Neural cell (in vitro differentiated cells): Measurements from ENCODE around the gene FAM234A. TPM values are rescaled to one million over a fixed set of nuclear protein-coding genes. Genes with fewer than 3 reads are reported as not detected.
"Not testable (repeated sequence)": the region's sequence is repeated elsewhere in the genome, so short reads cannot be mapped to it uniquely, and the experiment has no call there.

Source experiments
- H2AFZ ChIP-seq: fragments of 200-600, 300-800 bp; sonication (generic), shearing (Covaris generic); 2 replicates; pipeline ENCODE4 v1.6.0; 2014; ENCODE audit warnings: low read depth, mild to moderate bottlenecking, antibody characterized with exemption, low read length, moderate library complexity
- H3F3A ChIP-seq: fragments of 200-600 bp; shearing (Covaris generic); 2 replicates; pipeline ENCODE4 v1.6.1; 2016; ENCODE audit warnings: mild to moderate bottlenecking, moderate library complexity, mixed read lengths, antibody characterized with exemption, low read length; ENCODE audit not compliant: insufficient read depth, poor library complexity, severe bottlenecking
- H3K27ac ChIP-seq: fragments of 200-600, 300-800 bp; sonication (generic), shearing (Covaris generic); 2 replicates; pipeline ENCODE4 v1.5.1; 2014; ENCODE audit warnings: mild to moderate bottlenecking, low read length, moderate library complexity
- H3K27me3 ChIP-seq: fragments of 300-800, 200-600 bp; sonication (generic), shearing (Covaris generic); 2 replicates; pipeline ENCODE4 v1.6.0; 2014; ENCODE audit warnings: mild to moderate bottlenecking, low read depth, low read length, moderate library complexity; ENCODE audit not compliant: insufficient read depth
- H3K36me3 ChIP-seq: fragments of 300-800, 200-600 bp; sonication (generic), shearing (Covaris generic); 2 replicates; pipeline ENCODE4 v1.5.1; 2014; ENCODE audit warnings: mild to moderate bottlenecking, antibody characterized with exemption, low read length, moderate library complexity; ENCODE audit not compliant: insufficient read depth
- H3K4me2 ChIP-seq: fragments of 300-800, 200-600 bp; sonication (generic), shearing (Covaris generic); 2 replicates; pipeline ENCODE4 v1.6.0; 2014; ENCODE audit warnings: mild to moderate bottlenecking, low read length
- H3K4me3 ChIP-seq: fragments of 300-800, 200-600 bp; sonication (generic), shearing (Covaris generic); 2 replicates; pipeline ENCODE4 v1.5.1; 2014; ENCODE audit warnings: mild to moderate bottlenecking, low read length, moderate library complexity
- H3K79me2 ChIP-seq: fragments of 200-600 bp; shearing (Covaris generic); replicated peaks from 2 replicates; pipeline ENCODE4 v1.6.0; 2014; ENCODE audit warnings: mild to moderate bottlenecking, low read length, moderate library complexity; ENCODE audit not compliant: insufficient read depth
- H3K9ac ChIP-seq: fragments of 300-800, 200-600 bp; sonication (generic), shearing (Covaris generic); 2 replicates; pipeline ENCODE4 v1.6.1; 2016; ENCODE audit warnings: mild to moderate bottlenecking, low read length, mixed read lengths
- H3K9me2 ChIP-seq: fragments of 200-600 bp; shearing (Covaris generic); 2 replicates; pipeline ENCODE4 v1.6.1; 2016; ENCODE audit warnings: mild to moderate bottlenecking, low read length, mixed read lengths; ENCODE audit not compliant: insufficient read depth
- H3K9me3 ChIP-seq: fragments of 200-600, 300-800 bp; sonication (generic), shearing (Covaris generic); 2 replicates; pipeline ENCODE4 v1.6.1; 2016; ENCODE audit warnings: mild to moderate bottlenecking, mixed run types, low read length, moderate library complexity, mixed read lengths
- H4K20me1 ChIP-seq: fragments of 200-600 bp; shearing (Covaris generic); 2 replicates; pipeline ENCODE4 v1.6.1; 2016; ENCODE audit warnings: mild to moderate bottlenecking, mixed run types; ENCODE audit not compliant: insufficient read depth
- EP300 ChIP-seq: fragments of 450-650 bp; conservative IDR thresholded peaks from 2 replicates; pipeline ENCODE4 v1.6.1; 2014; ENCODE audit warnings: antibody characterized with exemption, mild to moderate bottlenecking, moderate library complexity; ENCODE audit not compliant: poor library complexity, severe bottlenecking
- EZH2 ChIP-seq: fragments of 200-600, 300-800 bp; shearing (Covaris generic), sonication (generic); IDR thresholded peaks from 2 replicates; pipeline ENCODE4 v1.6.1; 2014; ENCODE audit warnings: antibody characterized with exemption, low read length, borderline replicate concordance, mild to moderate bottlenecking; ENCODE audit not compliant: insufficient read depth, poor library complexity, severe bottlenecking
- MXI1 ChIP-seq: fragments of 450-650 bp; conservative IDR thresholded peaks from 2 replicates; pipeline ENCODE4 v1.6.1; 2014; ENCODE audit warnings: antibody characterized with exemption, mild to moderate bottlenecking; ENCODE audit not compliant: poor library complexity, severe bottlenecking
- POLR2AphosphoS5 ChIP-seq: IDR thresholded peaks from 2 replicates; pipeline ENCODE4 v1.6.1; 2012
- RAD21 ChIP-seq: fragments of 450-650 bp; conservative IDR thresholded peaks from 2 replicates; pipeline ENCODE4 v1.6.1; 2014; ENCODE audit warnings: antibody characterized with exemption, mild to moderate bottlenecking, moderate library complexity
- REST ChIP-seq: IDR thresholded peaks from 2 replicates; pipeline ENCODE4 v1.6.1; 2012; ENCODE audit warnings: borderline replicate concordance
- SMC3 ChIP-seq: fragments of 450-650 bp; conservative IDR thresholded peaks from 2 replicates; pipeline ENCODE4 v1.6.1; 2014; ENCODE audit warnings: antibody characterized with exemption, mild to moderate bottlenecking, moderate library complexity; ENCODE audit not compliant: poor library complexity
- TAF1 ChIP-seq: IDR thresholded peaks from 2 replicates; pipeline ENCODE4 v1.6.1; 2012; ENCODE audit warnings: low read depth
- polyA plus RNA-seq: library from polyadenylated mRNA; depleted of rRNA; stranded (reverse); fragments of >200 nt; gene quantifications from 2 replicates; pipeline ENCODE4 v1.2.3, GENCODE V29; 2014
- TF ChIP-seq, protein P1 (sequence below): fragments of 450-650 bp; IDR thresholded peaks from 2 replicates; pipeline ENCODE4 v1.5.1; 2014; ENCODE audit warnings: antibody characterized with exemption, mild to moderate bottlenecking, moderate library complexity; ENCODE audit not compliant: poor library complexity, severe bottlenecking

FAM234A gene
- polyA plus RNA-seq, 1 donor from 2014 or later: 29.9 TPM

GRCh38 chr16:265002-265529, 30.4 kb downstream of the FAM234A start:
- Histone ChIP-seq H3K79me2 (no peaks in the 10 kb centered on the region), H3K27ac (no peak overlapping the region), H3F3A (no peaks in the 10 kb centered on the region), H2AFZ (no peak overlapping the region), H3K4me3 (no peak overlapping the region), H3K27me3 (no peaks in the 10 kb centered on the region), H3K9me2 (no peaks in the 10 kb centered on the region), H3K36me3 (no peaks in the 10 kb centered on the region), H3K9me3 (no peaks in the 10 kb centered on the region), H3K4me2 (no peak overlapping the region), H3K9ac (no peak overlapping the region), H4K20me1 (no peaks in the 10 kb centered on the region)
- TF ChIP-seq EP300 (no peak), MXI1 (no peak), SMC3 (no peak), POLR2AphosphoS5 (no peak)
- TF ChIP-seq, protein P1, sequence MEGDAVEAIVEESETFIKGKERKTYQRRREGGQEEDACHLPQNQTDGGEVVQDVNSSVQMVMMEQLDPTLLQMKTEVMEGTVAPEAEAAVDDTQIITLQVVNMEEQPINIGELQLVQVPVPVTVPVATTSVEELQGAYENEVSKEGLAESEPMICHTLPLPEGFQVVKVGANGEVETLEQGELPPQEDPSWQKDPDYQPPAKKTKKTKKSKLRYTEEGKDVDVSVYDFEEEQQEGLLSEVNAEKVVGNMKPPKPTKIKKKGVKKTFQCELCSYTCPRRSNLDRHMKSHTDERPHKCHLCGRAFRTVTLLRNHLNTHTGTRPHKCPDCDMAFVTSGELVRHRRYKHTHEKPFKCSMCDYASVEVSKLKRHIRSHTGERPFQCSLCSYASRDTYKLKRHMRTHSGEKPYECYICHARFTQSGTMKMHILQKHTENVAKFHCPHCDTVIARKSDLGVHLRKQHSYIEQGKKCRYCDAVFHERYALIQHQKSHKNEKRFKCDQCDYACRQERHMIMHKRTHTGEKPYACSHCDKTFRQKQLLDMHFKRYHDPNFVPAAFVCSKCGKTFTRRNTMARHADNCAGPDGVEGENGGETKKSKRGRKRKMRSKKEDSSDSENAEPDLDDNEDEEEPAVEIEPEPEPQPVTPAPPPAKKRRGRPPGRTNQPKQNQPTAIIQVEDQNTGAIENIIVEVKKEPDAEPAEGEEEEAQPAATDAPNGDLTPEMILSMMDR: no peak

DNA sequence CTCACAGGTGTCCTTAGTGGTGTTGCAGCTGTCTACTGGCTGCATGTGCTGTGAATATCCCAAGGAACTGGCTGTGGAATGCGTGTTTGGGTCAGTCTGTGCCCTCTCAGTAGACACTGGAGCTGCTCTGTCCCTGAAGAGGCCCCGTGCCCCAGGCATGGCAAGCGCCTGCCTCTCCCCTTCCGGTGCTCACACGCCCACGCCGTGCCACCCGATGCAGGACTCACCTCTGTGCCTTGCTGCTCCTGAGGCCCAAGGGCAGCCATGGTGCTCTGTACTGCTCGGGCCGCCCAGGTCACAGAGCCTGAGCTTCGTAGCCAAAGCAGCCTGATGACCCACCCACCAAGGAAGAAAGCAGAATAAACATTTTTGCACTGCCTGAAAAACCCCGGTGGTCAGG, 31.1 kb downstream of the FAM234A start:
- H3K9me3 ChIP-seq: no peaks in the 10 kb centered on the region
- H3K4me2 ChIP-seq: no peak overlapping the region
- no peaks in the 10 kb centered on the region for H4K20me1 ChIP-seq
- no peaks in the 10 kb centered on the region for H3K36me3 ChIP-seq
- no peak overlapping the region for H3K27ac ChIP-seq
- no peak for TF ChIP-seq POLR2AphosphoS5
- no peak for TF ChIP-seq MXI1
- no peak overlapping the region for H3K9ac ChIP-seq
- no peaks in the 10 kb centered on the region for H3K27me3 ChIP-seq
- H3K4me3 ChIP-seq: no peak overlapping the region
- H2AFZ ChIP-seq: no peak overlapping the region
- no peaks in the 10 kb centered on the region for H3K9me2 ChIP-seq
- no peaks in the 10 kb centered on the region for H3K79me2 ChIP-seq
- no peaks in the 10 kb centered on the region for H3F3A ChIP-seq

DNA sequence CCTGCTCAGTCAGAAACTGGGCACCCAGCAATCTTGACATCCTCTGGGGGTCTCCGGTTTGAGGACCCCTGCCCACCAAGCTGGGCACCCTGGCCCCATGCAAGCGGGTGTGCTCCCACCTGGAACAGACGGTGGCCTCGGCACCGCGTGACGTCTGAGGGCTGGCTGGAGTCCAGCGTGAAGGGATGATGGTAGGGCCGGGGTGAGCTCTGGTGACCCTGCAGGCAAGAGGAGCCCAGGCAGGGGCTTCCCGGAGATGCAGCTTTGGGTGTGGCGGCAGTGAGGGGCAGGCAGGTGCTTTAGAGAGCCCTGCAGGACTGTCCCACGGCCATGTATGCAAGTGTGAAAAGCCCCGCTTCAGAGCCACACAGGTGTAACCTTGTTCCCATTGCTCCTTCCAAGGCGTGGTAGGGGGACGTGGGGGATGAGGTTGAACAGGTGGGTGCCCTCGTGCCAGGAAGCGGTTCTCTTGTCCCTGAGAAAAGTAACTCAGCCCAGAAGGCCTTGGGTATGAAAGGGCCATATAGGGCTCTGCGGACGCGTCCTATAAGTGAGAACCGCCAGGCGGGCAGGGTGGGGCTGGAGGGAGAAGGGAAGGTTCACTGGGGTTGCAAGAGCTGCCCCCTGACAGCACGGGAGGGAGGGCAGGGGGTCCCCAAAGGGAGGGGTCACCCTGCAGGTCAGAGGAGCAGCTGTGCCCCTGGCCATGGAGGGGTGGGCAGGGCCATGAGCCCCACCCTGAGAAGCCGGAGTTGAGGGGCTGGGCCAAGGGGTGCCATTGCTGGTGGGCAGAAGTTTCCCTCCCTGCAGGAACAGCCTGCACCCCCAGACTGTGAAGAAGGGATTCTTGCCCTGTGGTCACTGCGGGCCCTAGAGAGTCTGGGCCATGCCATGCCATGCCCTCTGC, 31.9 kb downstream of the FAM234A start:
- no peaks in the 10 kb centered on the region for H4K20me1 ChIP-seq
- H3K4me2 ChIP-seq: no peak overlapping the region
- H2AFZ ChIP-seq: no peak overlapping the region
- no peak overlapping the region for H3K4me3 ChIP-seq
- no peaks in the 10 kb centered on the region for H3K27me3 ChIP-seq
- H3K9ac ChIP-seq: no peak overlapping the region
- H3K9me2 ChIP-seq: no peaks in the 10 kb centered on the region
- H3K27ac ChIP-seq: no peak overlapping the region
- no peaks in the 10 kb centered on the region for H3K79me2 ChIP-seq
- H3F3A ChIP-seq: no peaks in the 10 kb centered on the region
- TF ChIP-seq REST (no peak), EZH2 (no peak), MXI1 (no peak), RAD21 (no peak), POLR2AphosphoS5 (no peak), TAF1 (no peak), EP300 (no peak), SMC3 (no peak)
- TF ChIP-seq, protein P1: no peak
- no peaks in the 10 kb centered on the region for H3K36me3 ChIP-seq
- H3K9me3 ChIP-seq: no peaks in the 10 kb centered on the region

DNA sequence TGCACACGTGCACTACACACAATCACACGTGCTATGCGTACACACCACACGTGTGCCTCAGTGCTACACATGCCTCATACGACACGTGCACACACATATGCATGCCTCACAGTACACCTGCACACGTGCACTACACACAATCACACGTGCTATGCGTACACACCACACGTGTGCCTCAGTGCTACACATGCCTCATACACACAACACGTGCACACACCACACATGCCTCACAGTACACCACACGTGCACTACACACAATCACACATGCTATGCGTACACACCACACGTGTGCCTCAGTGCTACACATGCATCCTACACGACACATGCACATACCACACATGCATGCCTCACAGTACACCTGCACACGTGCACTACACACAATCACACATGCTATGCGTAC, 32.9 kb downstream of the FAM234A start:
- not testable (repeated sequence) for H3K27ac ChIP-seq, H3F3A ChIP-seq, H3K36me3 ChIP-seq, H3K9me3 ChIP-seq, H3K79me2 ChIP-seq, H2AFZ ChIP-seq, H3K27me3 ChIP-seq, H3K9me2 ChIP-seq, H4K20me1 ChIP-seq, H3K4me2 ChIP-seq, H3K9ac ChIP-seq, H3K4me3 ChIP-seq
